HUES64 (cell line): ENCODE data around the gene ASB13. TPM values are rescaled to one million over a fixed set of nuclear protein-coding genes. Genes with fewer than 3 reads are reported as not detected.

Source experiments
- H3K27ac ChIP-seq: 2 replicates; pipeline ENCODE4 v1.7.0; 2013; ENCODE audit warnings: low read depth, low read length, inconsistent platforms
- H3K27me3 ChIP-seq: 2 replicates; pipeline ENCODE4 v1.6.1; 2013; ENCODE audit warnings: mild to moderate bottlenecking, low read length; ENCODE audit not compliant: insufficient read depth
- H3K36me3 ChIP-seq: 2 replicates; pipeline ENCODE4 v1.6.1; 2013; ENCODE audit warnings: mild to moderate bottlenecking, low read length; ENCODE audit not compliant: insufficient read depth
- H3K4me1 ChIP-seq: 2 replicates; pipeline ENCODE4 v1.6.1; 2013; ENCODE audit warnings: mild to moderate bottlenecking, low read length, moderate library complexity; ENCODE audit not compliant: insufficient read depth
- H3K4me3 ChIP-seq: 2 replicates; pipeline ENCODE4 v1.5.1; 2013; ENCODE audit warnings: mild to moderate bottlenecking, low read length, moderate library complexity
- H3K9ac ChIP-seq: 2 replicates; pipeline ENCODE4 v1.6.1; 2013; ENCODE audit warnings: mild to moderate bottlenecking, low read depth, low read length
- H3K9me3 ChIP-seq: 2 replicates; pipeline ENCODE4 v1.6.1; 2013; ENCODE audit warnings: low read depth, low read length; ENCODE audit not compliant: insufficient read depth
- WGBS: fragments of 150-250, 120-280 bp; methylation state at CpG from one replicate; pipeline ENCODE4 v1.1.7; 2013; ENCODE audit warnings: missing lambda C conversion rate; 5-methylcytosine and 5-hydroxymethylcytosine counted together
- polyA plus RNA-seq, 2 experiments: library from polyadenylated mRNA; stranded (reverse); fragments of 50-300 nt; gene quantifications; one replicate each; pipeline ENCODE4 v1.2.3, GENCODE V29; 2013

Gene ASB13, protein sequence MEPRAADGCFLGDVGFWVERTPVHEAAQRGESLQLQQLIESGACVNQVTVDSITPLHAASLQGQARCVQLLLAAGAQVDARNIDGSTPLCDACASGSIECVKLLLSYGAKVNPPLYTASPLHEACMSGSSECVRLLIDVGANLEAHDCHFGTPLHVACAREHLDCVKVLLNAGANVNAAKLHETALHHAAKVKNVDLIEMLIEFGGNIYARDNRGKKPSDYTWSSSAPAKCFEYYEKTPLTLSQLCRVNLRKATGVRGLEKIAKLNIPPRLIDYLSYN
- polyA plus RNA-seq (2013, experiment 1 of 2), result 9.6 TPM
- polyA plus RNA-seq (2013, experiment 2 of 2), result 13.0 TPM

DNA sequence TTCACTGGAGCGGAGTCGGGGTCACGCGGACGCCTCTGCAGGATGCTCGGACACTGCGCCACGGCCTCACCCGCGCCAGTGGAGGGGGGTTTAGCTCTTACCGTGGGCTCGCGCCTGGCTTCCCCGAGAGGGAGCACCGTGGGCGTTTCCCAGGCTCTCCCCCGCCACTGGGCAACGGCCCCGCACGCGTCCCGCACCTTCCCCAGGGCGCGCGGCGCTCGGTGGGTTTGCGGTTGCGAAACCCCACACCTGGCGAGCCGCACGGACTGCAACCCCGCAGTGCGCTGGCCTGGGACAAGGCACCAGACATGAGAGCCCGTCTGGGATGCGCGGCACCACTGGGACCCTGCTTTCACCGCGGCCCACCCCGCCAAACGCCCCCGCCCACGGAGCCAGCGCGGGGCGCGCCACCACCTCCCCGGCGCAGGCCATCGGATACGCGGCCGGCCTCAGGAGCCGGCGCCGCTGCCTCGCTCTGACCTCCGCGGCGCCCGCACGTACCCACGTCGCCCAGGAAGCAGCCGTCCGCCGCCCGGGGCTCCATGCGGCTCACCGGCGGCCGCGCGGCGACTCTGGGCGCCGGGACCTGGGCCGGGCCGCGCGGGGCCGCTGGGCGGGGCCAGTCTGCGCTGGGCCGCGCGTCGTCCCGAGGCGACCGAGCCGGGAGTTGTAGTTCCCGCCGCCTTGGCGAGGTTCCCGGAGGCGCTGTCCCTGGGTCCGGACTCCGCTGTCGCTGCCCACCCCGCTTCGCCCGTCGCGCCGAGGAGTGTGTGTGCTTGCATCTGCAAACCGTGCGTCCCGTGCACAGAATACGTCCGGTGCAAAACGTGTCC lies at the start of gene ASB13:
Gene ASB13 (minus strand): TSS at position 588 of the 833 bp plus-strand sequence. CDS start 44 bp downstream, at position 544.
- Histone ChIP-seq H3K4me3 (peak within 1 kb of the TSS; percentile 63), H3K27ac (no peak within 1 kb of the TSS), H3K4me1 (peaks cover 21% of the 10 kb centered on the region), H3K27me3 (peaks cover 21% of the 10 kb centered on the region), H3K9ac (peak within 1 kb of the TSS; percentile 89), H3K9me3 (no peaks in the 10 kb centered on the region), H3K36me3 (no peaks in the 10 kb centered on the region)
- under 1% methylated on average over 112 of the region's 112 CpGs for WGBS

DNA sequence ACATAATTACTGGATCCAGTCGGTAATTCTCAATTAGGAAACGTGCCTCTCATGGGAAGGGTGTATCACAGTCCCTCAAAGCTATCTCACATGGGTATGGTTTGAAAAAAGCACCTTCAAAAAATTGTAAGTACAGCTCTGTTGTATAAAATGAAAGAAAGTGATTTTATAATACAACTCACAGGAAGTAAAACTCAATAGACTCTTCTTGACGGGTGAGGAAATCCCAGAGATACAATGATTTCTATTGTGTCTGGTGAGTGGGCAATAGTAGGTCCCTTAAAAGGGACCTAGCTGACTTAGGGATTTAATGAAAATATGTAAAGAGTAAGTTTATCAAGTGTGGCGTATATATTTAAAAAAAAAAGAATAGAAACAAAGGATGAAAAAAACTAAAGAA lies 45.2 kb upstream of the ASB13 start:
- 91% methylated on average over 4 of the region's 4 CpGs for WGBS
- no peak overlapping the region for H3K9ac ChIP-seq
- no peaks in the 10 kb centered on the region for H3K9me3 ChIP-seq
- no peak overlapping the region for H3K27ac ChIP-seq
- H3K36me3 ChIP-seq, result no peaks in the 10 kb centered on the region
- H3K27me3 ChIP-seq, result no peaks in the 10 kb centered on the region
- H3K4me1 ChIP-seq, result no peaks in the 10 kb centered on the region
- H3K4me3 ChIP-seq, result no peak overlapping the region

DNA sequence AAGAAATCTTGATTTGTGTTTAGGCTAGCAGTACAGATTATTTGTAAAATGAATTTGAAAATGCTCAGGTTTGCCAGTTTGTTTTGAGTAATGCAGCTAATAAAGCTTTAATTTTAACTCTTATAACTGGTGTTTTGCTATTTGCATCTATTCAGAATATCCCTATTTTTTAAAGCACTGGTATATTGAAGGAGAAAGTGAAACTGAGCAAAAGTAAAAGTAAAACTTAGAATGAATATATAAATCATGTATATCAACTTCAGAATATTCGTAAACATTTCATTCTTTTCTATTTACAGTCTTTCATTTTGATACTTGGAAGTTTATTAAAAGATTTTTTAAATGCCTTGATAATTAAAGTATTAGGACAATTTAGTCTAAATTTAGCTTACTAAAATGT lies 44.5 kb upstream of the ASB13 start:
- Histone ChIP-seq H3K4me3 (no peak overlapping the region), H3K27me3 (no peaks in the 10 kb centered on the region), H3K9me3 (no peaks in the 10 kb centered on the region), H3K27ac (no peak overlapping the region), H3K36me3 (no peaks in the 10 kb centered on the region), H3K4me1 (no peaks in the 10 kb centered on the region), H3K9ac (no peak overlapping the region)
- no CpG with 5 or more reads among the region's 1 CpG for WGBS

DNA sequence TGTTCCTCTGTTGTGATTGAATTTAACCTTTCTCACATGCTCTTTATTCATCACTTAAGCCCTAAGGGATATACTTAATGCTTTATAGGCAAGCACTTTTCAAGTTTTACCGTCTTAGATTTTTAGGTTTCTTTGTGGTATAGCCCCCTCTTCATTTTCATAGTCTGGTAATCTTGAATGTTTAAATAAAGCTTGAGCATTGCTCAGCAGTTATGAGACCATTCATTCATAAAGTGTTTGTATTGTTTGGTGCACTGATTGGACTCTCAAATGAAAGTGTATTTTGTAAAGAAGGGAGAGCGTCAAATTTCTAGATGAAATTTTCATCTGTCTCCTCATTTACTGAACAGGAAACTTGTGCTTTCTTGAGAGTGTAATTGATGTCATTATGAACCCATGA lies 43.5 kb upstream of the ASB13 start:
- Histone ChIP-seq H3K4me3 (no peak overlapping the region), H3K36me3 (no peaks in the 10 kb centered on the region), H3K4me1 (no peaks in the 10 kb centered on the region), H3K27ac (no peak overlapping the region), H3K9me3 (no peaks in the 10 kb centered on the region), H3K9ac (no peak overlapping the region), H3K27me3 (no peaks in the 10 kb centered on the region)
- WGBS, result 100% methylated on average over 2 of the region's 2 CpGs

DNA sequence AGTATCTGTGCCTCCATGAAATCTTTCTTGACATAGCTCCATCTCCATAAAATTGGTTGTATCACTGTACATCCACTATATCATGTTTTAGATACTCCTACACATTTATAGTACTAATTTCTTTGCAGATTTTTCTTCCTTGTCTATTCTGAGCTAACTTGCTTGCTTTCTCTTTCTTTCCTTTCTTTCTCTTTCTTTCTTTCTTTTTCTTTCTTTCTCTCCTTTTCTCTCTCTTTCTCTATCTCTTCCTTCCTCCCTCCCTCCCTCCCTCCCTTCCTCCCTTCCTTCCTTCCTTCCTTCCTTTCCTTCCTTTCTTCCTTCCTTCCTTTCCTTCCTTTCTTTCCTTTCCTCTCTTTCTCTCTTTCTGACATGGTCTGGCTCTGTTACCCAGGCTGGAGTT lies 42.0 kb upstream of the ASB13 start:
- Histone ChIP-seq H3K27me3 (no peaks in the 10 kb centered on the region), H3K36me3 (no peaks in the 10 kb centered on the region), H3K27ac (no peak overlapping the region), H3K9me3 (no peaks in the 10 kb centered on the region), H3K4me1 (no peaks in the 10 kb centered on the region), H3K9ac (no peak overlapping the region), H3K4me3 (no peak overlapping the region)

DNA sequence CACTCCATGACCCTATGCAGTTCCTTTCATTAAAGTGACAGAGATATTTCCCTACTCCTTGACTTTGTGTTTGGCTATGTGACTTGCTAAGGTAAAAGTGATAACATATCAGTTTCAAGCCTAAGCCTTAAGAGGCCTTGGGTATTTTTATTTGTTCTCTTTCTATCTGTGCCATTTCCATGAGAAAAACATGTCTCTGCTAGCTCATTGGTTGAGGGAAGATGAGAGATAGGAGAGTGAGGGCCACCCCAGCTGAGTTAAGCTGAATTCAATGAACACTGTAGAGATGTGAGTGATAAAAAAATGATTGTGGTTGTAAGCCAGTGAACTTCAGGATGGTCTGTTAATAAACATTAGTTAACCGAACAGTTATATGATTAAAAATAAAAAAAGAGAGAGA lies 31.7 kb upstream of the ASB13 start:
- no peaks in the 10 kb centered on the region for H3K27me3 ChIP-seq
- H3K27ac ChIP-seq, result no peak overlapping the region
- no peak overlapping the region for H3K4me3 ChIP-seq
- H3K9me3 ChIP-seq, result no peaks in the 10 kb centered on the region
- 0 out of 2 replicates have a peak, but pooled peaks cover 2% of the 10 kb centered on the region for H3K36me3 ChIP-seq
- no peak overlapping the region for H3K9ac ChIP-seq
- H3K4me1 ChIP-seq, result peaks cover 38% of the 10 kb centered on the region
- WGBS, result no CpG with 5 or more reads among the region's 1 CpG

DNA sequence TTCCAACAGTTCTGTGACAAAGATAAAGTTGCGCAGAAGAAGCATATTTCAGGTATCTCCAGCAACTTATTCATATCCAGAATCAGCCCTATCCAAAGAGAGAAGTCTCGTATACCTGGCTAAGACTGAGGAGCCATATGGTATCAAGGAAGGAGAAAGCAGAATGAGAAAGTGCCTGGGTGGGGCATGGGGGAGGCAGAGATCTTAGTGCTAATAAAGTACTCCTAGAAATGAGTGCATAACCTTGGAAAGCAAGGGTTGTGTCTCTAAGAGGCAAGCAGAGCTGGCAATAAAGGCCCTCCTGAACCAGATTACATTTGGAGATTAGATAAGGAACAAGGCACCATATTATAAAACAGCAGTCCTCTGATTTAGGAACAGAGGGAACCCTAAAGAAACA lies 30.9 kb upstream of the ASB13 start:
- H3K27me3 ChIP-seq, result no peaks in the 10 kb centered on the region
- H3K9ac ChIP-seq, result no peak overlapping the region
- H3K27ac ChIP-seq, result no peak overlapping the region
- H3K36me3 ChIP-seq, result 0 out of 2 replicates have a peak, but pooled peaks cover 2% of the 10 kb centered on the region
- H3K9me3 ChIP-seq, result no peaks in the 10 kb centered on the region
- no peak overlapping the region for H3K4me3 ChIP-seq
- WGBS, result 83% methylated on average over 2 of the region's 2 CpGs
- peaks cover 40% of the 10 kb centered on the region for H3K4me1 ChIP-seq

DNA sequence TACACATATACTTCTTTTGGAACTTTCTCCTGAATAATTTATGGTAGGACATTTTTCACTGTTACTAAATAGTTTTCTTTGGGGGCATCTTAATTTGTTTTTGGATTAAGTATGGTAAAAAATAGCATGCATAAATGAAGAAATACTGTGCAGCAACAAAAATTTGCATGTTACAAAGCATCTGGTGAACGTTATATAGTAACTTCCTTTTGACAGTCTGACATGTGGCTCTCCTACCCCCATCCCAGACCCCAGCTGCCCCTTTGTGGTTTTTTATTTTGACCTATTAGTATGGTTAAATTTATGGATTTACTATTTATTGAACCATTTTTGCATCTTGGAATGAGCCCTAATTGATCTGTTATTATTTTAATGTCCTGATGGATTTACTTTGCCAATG lies 28.2 kb upstream of the ASB13 start:
- Histone ChIP-seq H3K4me3 (no peak overlapping the region), H3K4me1 (peaks cover 41% of the 10 kb centered on the region), H3K27me3 (no peaks in the 10 kb centered on the region), H3K36me3 (0 out of 2 replicates have a peak, but pooled peaks cover under 1% of the 10 kb centered on the region), H3K9me3 (no peaks in the 10 kb centered on the region), H3K9ac (no peak overlapping the region), H3K27ac (no peak overlapping the region)
- WGBS, result 100% methylated on average over 1 of the region's 1 CpG

DNA sequence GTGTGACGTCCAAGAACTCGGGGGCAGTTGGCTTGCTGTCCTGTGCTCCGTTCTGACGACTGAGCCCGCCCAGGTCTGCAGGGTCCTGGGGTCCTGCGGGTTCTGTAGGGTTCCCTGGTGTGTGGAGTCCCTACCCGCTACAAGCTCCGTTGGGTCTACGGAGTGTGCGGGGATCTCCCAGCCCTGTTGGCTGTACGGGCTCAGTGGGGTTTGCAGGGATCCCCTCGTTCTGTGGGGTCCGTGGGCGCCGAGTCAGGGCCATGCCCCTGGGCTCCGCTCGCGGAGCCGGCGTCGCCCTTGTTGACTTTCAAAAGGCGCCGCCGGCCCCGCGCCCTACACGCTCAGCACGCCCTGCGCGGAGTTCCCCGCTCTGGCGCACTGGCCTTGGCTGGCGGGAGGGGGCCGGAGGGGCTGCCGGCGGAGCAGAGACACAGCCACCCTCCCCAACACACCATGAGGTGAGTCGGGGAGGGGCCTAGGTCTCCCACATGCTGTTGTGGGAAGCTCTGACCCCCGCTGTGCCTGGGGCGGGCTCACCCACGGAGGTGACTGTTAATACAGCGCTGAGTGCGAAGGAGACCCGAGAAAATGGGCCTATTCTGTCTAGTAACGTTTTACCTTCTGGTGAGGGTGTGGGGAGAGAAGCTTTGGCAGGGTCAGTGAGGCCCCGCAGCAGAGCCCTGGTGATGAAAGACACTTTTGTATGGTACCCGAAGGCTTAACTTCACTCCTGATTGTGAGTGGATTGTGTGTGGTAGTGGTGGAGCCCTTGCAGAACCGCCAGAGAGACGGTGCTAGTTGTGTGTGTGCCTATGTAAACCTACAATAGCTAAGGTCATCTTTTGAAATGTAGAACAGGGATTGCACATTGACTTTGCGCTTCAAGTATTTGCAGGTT lies 26.3 kb upstream of the ASB13 start:
- H3K9me3 ChIP-seq, result no peaks in the 10 kb centered on the region
- H3K36me3 ChIP-seq, result 0 out of 2 replicates have a peak, but pooled peaks cover 2% of the 10 kb centered on the region
- WGBS, result 3% methylated on average over 49 of the region's 49 CpGs
- peak overlapping the region; percentile 25; the same call in 1 of the 2 replicates for H3K27ac ChIP-seq
- H3K9ac ChIP-seq, result peak overlapping the region; percentile 84
- H3K4me3 ChIP-seq, result peak overlapping the region; percentile 89
- no peaks in the 10 kb centered on the region for H3K27me3 ChIP-seq
- H3K4me1 ChIP-seq, result peaks cover 33% of the 10 kb centered on the region

DNA sequence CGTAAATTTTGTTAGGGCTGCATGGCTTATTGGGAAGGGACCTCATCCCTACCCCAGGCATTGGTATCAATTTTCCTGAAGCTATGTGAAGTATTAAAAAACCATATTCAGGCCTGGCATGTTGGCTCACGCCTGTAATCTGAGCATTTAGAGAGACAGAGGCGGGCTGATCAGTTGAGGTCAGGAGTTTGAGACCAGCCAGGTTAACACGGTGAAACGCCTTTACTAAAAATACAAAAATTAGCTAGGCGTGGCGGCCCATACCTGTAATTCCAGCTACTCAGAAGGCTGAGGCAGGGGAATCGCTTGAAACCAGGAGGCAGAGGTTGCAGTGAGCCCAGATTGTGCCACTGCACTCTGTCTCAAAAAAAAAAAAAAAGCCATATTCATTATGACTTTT lies 25.4 kb upstream of the ASB13 start:
- peak overlapping the region; percentile 89 for H3K4me3 ChIP-seq
- H3K4me1 ChIP-seq, result peaks cover 27% of the 10 kb centered on the region
- no peaks in the 10 kb centered on the region for H3K9me3 ChIP-seq
- H3K9ac ChIP-seq, result no peak overlapping the region
- 61% methylated on average over 7 of the region's 8 CpGs for WGBS
- no peaks in the 10 kb centered on the region for H3K27me3 ChIP-seq
- 0 out of 2 replicates have a peak, but pooled peaks cover 2% of the 10 kb centered on the region for H3K36me3 ChIP-seq
- H3K27ac ChIP-seq, result no peak overlapping the region
